ENCODE data around the gene RANBP17. TPM values are rescaled to one million over a fixed set of nuclear protein-coding genes. Genes with fewer than 3 reads are reported as not detected.

RANBP17 gene
- total and polyA plus RNA-seq, 2 of the 4 experiments (the other 2 are of a cell fraction), result 8.2 to 29.0 TPM

- no peak overlapping the region for H2AFZ ChIP-seq (replicated peaks; ENCODE audit: low read length, poor library complexity)
- no peaks in the 10 kb centered on the region for H3K9me3 ChIP-seq (ENCODE audit: control insufficient read depth, insufficient read depth, low read length)
- no peak overlapping the region for H3K4me3 ChIP-seq (ENCODE audit: insufficient read depth, low read depth, low read length)
- no peak overlapping the region for H2BK20ac ChIP-seq (ENCODE audit: low read depth, low read length)
- CTCF ChIA-PET, result no interaction called here
- H3K9me1 ChIP-seq (ENCODE audit: insufficient read depth, low read length), result no peaks in the 10 kb centered on the region
- in situ Hi-C loops (cut with MboI; ENCODE audit: low sequenced_read_pairs) (no loop called here), intact Hi-C loops (cut with micrococcal nuclease) (no loop called here), dilution Hi-C loops (cut with HindIII; ENCODE audit: low sequenced_read_pairs, unreplicated experiment) (no loop called here)
- H2AK9ac ChIP-seq (replicated peaks; ENCODE audit: low read depth, low read length, poor library complexity), result no peak overlapping the region
- no peak overlapping the region for H3K27ac ChIP-seq (ENCODE audit: insufficient read depth, low read length)
- no peak overlapping the region for H3K14ac ChIP-seq (replicated peaks; ENCODE audit: low read depth, low read length)
- no peaks in the 10 kb centered on the region for H3K4me1 ChIP-seq (ENCODE audit: control insufficient read depth, insufficient read depth, low read length)
- no peak overlapping the region for H2AK5ac ChIP-seq (ENCODE audit: low read depth, low read length)
- no peak overlapping the region for H3K4me2 ChIP-seq (ENCODE audit: low read depth, low read length)
- no peak for ATAC-seq (ENCODE audit: low read depth)
- no peak overlapping the region for H2BK15ac ChIP-seq (ENCODE audit: low read depth, low read length)
- no peak for TF ChIP-seq RFX5 (IDR thresholded peaks at IDR 0.05; ENCODE audit: low read depth, low read length)
- TF ChIP-seq FOS (IDR thresholded peaks at IDR 0.05; ENCODE audit: low read depth, low read length), result no peak
- TF ChIP-seq, protein P1, sequence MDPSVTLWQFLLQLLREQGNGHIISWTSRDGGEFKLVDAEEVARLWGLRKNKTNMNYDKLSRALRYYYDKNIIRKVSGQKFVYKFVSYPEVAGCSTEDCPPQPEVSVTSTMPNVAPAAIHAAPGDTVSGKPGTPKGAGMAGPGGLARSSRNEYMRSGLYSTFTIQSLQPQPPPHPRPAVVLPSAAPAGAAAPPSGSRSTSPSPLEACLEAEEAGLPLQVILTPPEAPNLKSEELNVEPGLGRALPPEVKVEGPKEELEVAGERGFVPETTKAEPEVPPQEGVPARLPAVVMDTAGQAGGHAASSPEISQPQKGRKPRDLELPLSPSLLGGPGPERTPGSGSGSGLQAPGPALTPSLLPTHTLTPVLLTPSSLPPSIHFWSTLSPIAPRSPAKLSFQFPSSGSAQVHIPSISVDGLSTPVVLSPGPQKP (IDR thresholded peaks at IDR 0.05; ENCODE audit: borderline replicate concordance, low read depth, low read length), result no peak
- no peak for TF ChIP-seq CEBPB (IDR thresholded peaks at IDR 0.05; ENCODE audit: low read depth, low read length)
- TF ChIP-seq RCOR1 (IDR thresholded peaks at IDR 0.05; ENCODE audit: insufficient replicate concordance, low read length), result no peak
- no peak for TF ChIP-seq USF2 (IDR thresholded peaks at IDR 0.05; ENCODE audit: low read depth, low read length)
- H2BK5ac ChIP-seq (ENCODE audit: low read depth, low read length, poor library complexity, severe bottlenecking), result no peak overlapping the region
- H3K36me3 ChIP-seq (ENCODE audit: control insufficient read depth, insufficient read depth, low read length), result 0 out of 2 replicates have a peak, but pooled peaks cover 2% of the 10 kb centered on the region
- no TSS peak for BruUV-seq (replicated peaks)
- no peak overlapping the region for H3K18ac ChIP-seq (ENCODE audit: low read depth, low read length)
- no peak overlapping the region for H3K4ac ChIP-seq (ENCODE audit: low read depth, low read length)
- H2BK120ac ChIP-seq (ENCODE audit: low read depth, low read length), result no peak overlapping the region
- no peak overlapping the region for H3K56ac ChIP-seq (ENCODE audit: extremely low read depth, insufficient read depth, low read length)
- POLR2A ChIA-PET (ENCODE audit: unreplicated experiment), result no interaction called here
- DNase-seq, result no peak
- no peaks in the 10 kb centered on the region for H4K20me1 ChIP-seq (ENCODE audit: insufficient read depth, low read length)
- no peak overlapping the region for H4K5ac ChIP-seq (ENCODE audit: low read depth, low read length)
- H3K9ac ChIP-seq (ENCODE audit: low read depth, low read length), result no peak overlapping the region
- no peak overlapping the region for H4K8ac ChIP-seq (ENCODE audit: low read depth in 2 of 2, low read length in 2 of 2)
- H3K23ac ChIP-seq (ENCODE audit: low read depth, low read length), result no peak overlapping the region
- no peaks in the 10 kb centered on the region for H3K79me1 ChIP-seq (ENCODE audit: low read depth in 1 of 2, low read length in 2 of 2)
- no peaks in the 10 kb centered on the region for H3K27me3 ChIP-seq (ENCODE audit: control insufficient read depth, insufficient read depth, low read length)
- no peak overlapping the region for H4K91ac ChIP-seq (ENCODE audit: insufficient read depth, low read depth, low read length)
- no CpG with 5 or more reads among the region's 3 CpGs for WGBS, 2 experiments (ENCODE audit: extremely low coverage in 2 of 2, insufficient read length in 1 of 2)
These were observed 83.5 kb downstream of the RANBP17 start for GRCh38 chr5:170945275-170945674.

Measured in IMR-90 (cell line).